Gastrocnemius medialis (tissue), 4 donors: ENCODE measurements around the gene PPP2R5A.

Source experiments
- CTCF ChIP-seq, 5 experiments: fragments of 450-650 bp in 3 of 5; fragments of 200-600 bp in 2 of 5; sonication (generic) in 2 of 5; IDR thresholded peaks in 4 of 5; conservative IDR thresholded peaks in 1 of 5; 1 replicate in 4 of 5; 2 replicates in 1 of 5; pipeline ENCODE4 v1.5.1; 2016 to 2019; ENCODE audit warnings: antibody characterized with exemption in 5 of 5, mild to moderate bottlenecking in 3 of 5, moderate library complexity in 3 of 5
- POLR2A ChIP-seq, 2 donors: fragments of 450-650 bp; IDR thresholded peaks; one replicate each; pipeline ENCODE4 v1.6.1; 2017; ENCODE audit warnings: antibody characterized with exemption in 2 of 2, mild to moderate bottlenecking in 2 of 2, moderate library complexity in 2 of 2

GRCh38 chr1:212284744-212285684 is at the start of gene PPP2R5A:
- TF ChIP-seq CTCF (IDR thresholded peaks at IDR 0.05 in 4 of 5, conservative IDR thresholded peaks at IDR 0.05 in 1 of 5) (peak in 3 of 5 experiments; percentile 22 to 41 (median 29)), POLR2A (IDR thresholded peaks at IDR 0.05) (peak; percentile 92 to 94)
